ENCODE results near the gene MTUS2.

GRCh38 chr13:29529754-29530153 lies 709.6 kb downstream of the MTUS2 start:
- TF ChIP-seq, protein P1, sequence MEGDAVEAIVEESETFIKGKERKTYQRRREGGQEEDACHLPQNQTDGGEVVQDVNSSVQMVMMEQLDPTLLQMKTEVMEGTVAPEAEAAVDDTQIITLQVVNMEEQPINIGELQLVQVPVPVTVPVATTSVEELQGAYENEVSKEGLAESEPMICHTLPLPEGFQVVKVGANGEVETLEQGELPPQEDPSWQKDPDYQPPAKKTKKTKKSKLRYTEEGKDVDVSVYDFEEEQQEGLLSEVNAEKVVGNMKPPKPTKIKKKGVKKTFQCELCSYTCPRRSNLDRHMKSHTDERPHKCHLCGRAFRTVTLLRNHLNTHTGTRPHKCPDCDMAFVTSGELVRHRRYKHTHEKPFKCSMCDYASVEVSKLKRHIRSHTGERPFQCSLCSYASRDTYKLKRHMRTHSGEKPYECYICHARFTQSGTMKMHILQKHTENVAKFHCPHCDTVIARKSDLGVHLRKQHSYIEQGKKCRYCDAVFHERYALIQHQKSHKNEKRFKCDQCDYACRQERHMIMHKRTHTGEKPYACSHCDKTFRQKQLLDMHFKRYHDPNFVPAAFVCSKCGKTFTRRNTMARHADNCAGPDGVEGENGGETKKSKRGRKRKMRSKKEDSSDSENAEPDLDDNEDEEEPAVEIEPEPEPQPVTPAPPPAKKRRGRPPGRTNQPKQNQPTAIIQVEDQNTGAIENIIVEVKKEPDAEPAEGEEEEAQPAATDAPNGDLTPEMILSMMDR (conservative IDR thresholded peaks at IDR 0.05; ENCODE audit: low read depth, low read length) = no peak
- TF ChIP-seq EZH2 (IDR thresholded peaks at IDR 0.05; ENCODE audit: low read length, unreplicated experiment) (no peak), EZH2phosphoT487 (IDR thresholded peaks at IDR 0.05; ENCODE audit: borderline replicate concordance, low read length) (no peak)
